Renal pelvis (tissue), 12 donors: ENCODE measurements around the gene LEF1. TPM values are rescaled to one million over a fixed set of nuclear protein-coding genes. Genes with fewer than 3 reads are reported as not detected.

Source experiments
- DNase-seq: peaks from one replicate; pipeline ENCODE4 v3.0.0-alpha.2; 2013
- long read RNA-seq, 16 experiments: transcript quantifications; one replicate each; lab custom pipeline, GENCODE V29; 2026
- polyA plus RNA-seq, 3 donors: library from polyadenylated mRNA; unstranded; fragments of 120-200 nt; gene quantifications; one replicate each; pipeline ENCODE4 v1.2.1, GENCODE V29; 2013; ENCODE audit not compliant: insufficient read length in 3 of 3

The LEF1 gene
- polyA plus RNA-seq, result 10 to 100 TPM; 53.1 to 68.6 (median 66.7) TPM
- long read RNA-seq, donor 1, partial matches to known transcripts, result 0 of 7 reads
- long read RNA-seq, donor 1, other reads (novel, unspliced or antisense), result 0 of 7 reads
- long read RNA-seq, donor 2, transcript LEF1-203 (11 exons, 1,488 nt), result major isoform, 5 of 6 reads
- long read RNA-seq, donor 2, partial matches to known transcripts, result 0 of 6 reads
- long read RNA-seq, donor 2, other reads (novel, unspliced or antisense), result 0 of 6 reads
- long read RNA-seq, donor 3, transcript LEF1-203 (11 exons, 1,488 nt), result major isoform, 5 of 7 reads
- long read RNA-seq, donor 3, partial matches to known transcripts, result 0 of 7 reads
- long read RNA-seq, donor 3, other reads (novel, unspliced or antisense), result 0 of 7 reads
- long read RNA-seq, donor 4, partial matches to known transcripts, result 0 of 7 reads
- long read RNA-seq, donor 4, other reads (novel, unspliced or antisense), result 0 of 7 reads
- long read RNA-seq, donor 5, partial matches to known transcripts, result 0 of 2 reads
- long read RNA-seq, donor 5, other reads (novel, unspliced or antisense), result 0 of 2 reads
- long read RNA-seq, donor 6, partial matches to known transcripts, result 0 of 6 reads
- long read RNA-seq, donor 6, other reads (novel, unspliced or antisense), result 0 of 6 reads
- long read RNA-seq, donor 7, transcript LEF1-203 (11 exons, 1,488 nt), result major isoform, 7 of 14 reads
- long read RNA-seq, donor 7, partial matches to known transcripts, result 5 of 14 reads
- long read RNA-seq, donor 7, other reads (novel, unspliced or antisense), result 0 of 14 reads
- long read RNA-seq, donor 8, partial matches to known transcripts, result 5 of 11 reads
- long read RNA-seq, donor 8, other reads (novel, unspliced or antisense), result 0 of 11 reads
- long read RNA-seq, donor 9, transcript LEF1-203 (11 exons, 1,488 nt), result major isoform, 5 of 7 reads
- long read RNA-seq, donor 9, partial matches to known transcripts, result 0 of 7 reads
- long read RNA-seq, donor 9, other reads (novel, unspliced or antisense), result 0 of 7 reads
- long read RNA-seq, donor 10, partial matches to known transcripts, result 5 of 12 reads
- long read RNA-seq, donor 10, other reads (novel, unspliced or antisense), result 0 of 12 reads
- long read RNA-seq, donor 11, partial matches to known transcripts, result 0 of 1 reads
- long read RNA-seq, donor 11, other reads (novel, unspliced or antisense), result 0 of 1 reads
- long read RNA-seq, donor 12, transcript LEF1-203 (11 exons, 1,488 nt), result major isoform, 6 of 16 reads
- long read RNA-seq, donor 12, partial matches to known transcripts, result 0 of 16 reads
- long read RNA-seq, donor 12, other reads (novel, unspliced or antisense), result 0 of 16 reads
- long read RNA-seq, donor 13, partial matches to known transcripts, result 0 of 3 reads
- long read RNA-seq, donor 13, other reads (novel, unspliced or antisense), result 0 of 3 reads
- long read RNA-seq, donor 14, transcript LEF1-203 (11 exons, 1,488 nt), result major isoform, 9 of 29 reads
- long read RNA-seq, donor 14, transcript LEF1-206 (8 exons, 860 nt), result minor isoform, 5 of 29 reads
- long read RNA-seq, donor 14, partial matches to known transcripts, result 9 of 29 reads
- long read RNA-seq, donor 14, other reads (novel, unspliced or antisense), result 0 of 29 reads
- long read RNA-seq, donor 15, partial matches to known transcripts, result 0 of 2 reads
- long read RNA-seq, donor 15, other reads (novel, unspliced or antisense), result 0 of 2 reads
- long read RNA-seq, donor 16, transcript LEF1-203 (11 exons, 1,488 nt), result major isoform, 5 of 9 reads
- long read RNA-seq, donor 16, partial matches to known transcripts, result 0 of 9 reads
- long read RNA-seq, donor 16, other reads (novel, unspliced or antisense), result 0 of 9 reads

DNA sequence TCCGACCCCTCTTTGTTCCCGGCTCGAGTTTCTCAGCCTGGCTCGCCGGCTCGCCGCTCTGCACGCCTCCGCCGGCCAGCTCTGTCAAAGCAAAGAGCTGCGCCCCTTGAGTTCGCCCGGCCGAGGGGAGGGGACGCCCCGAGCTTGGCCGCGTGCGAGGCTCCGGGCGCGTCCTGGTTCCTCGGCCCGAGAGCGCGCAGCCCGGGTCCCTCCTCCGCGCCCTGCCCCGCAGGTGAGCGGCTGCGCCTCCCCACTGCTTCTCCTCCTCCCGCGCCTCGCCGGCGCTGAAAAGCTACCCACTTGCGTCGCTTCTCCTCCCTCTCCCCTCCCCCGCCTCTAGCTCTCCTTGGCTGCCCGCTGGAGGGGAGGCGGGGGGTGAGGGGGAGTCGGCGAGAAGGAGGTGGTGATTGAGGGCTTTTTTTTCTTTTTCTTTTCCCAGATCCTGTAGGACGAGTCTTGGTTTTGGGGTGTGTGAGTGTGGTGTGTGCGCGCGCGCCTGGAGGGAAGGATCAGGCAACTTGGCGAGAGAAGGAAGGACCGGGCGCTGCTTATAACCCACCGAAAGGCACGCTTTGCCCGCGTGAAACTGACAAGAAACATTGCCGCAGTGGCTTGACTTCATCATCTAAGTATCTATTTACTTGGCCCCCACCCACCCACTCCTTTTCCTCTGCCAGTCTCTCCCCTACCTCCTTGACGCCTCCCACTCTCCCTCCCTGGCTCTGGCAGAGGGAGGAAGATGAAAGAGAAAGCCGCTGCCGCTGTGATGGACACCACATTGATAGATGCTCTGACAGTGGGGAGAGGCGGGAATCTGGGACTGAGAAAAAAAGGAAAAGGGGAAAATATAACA is at the start of gene LEF1:
Gene LEF1 (minus strand): TSS at position 262 of the 853 bp plus-strand sequence. CDS start 1,165 bp downstream, outside the sequence.
- peak; percentile 85 for DNase-seq

DNA sequence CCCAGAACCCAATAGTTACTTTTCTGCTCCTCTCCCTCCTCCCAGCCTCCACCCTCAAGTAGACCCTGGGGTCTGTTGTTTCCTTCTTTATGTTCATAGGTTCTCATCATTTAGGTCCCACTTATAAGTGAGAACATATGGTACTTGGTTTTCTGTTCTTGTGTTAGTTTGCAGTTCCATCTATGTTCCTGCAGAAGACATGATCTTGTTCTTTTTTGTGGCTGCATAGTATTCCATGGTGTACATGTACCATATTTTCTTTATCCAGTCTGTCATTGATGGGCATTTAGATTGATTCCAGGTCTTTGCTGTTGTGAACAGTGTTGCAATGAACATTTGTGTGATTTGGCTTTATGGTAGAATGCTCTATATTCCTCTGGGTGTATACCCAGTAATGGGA is 47.8 kb upstream of the LEF1 start:
- DNase-seq, result no peak

DNA sequence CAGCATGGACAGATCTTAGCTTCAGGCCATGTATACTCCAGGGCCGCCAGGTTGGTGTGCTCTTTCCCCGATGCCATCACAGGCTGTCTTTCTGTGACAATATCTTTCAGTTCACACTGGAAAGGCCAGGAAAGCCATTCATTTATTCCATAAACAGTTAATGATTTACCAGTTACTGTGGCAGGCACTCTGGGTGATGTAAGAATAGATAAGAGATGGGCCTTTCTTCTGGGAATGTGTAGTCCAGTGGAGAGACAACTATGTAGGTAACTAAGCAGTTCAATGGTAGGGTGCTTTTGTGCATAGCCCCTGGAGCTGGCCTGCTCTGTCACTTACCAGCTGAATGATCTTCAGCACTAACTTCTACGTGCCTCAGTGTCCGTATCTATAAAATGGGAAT is 46.3 kb upstream of the LEF1 start:
- no peak for DNase-seq

DNA sequence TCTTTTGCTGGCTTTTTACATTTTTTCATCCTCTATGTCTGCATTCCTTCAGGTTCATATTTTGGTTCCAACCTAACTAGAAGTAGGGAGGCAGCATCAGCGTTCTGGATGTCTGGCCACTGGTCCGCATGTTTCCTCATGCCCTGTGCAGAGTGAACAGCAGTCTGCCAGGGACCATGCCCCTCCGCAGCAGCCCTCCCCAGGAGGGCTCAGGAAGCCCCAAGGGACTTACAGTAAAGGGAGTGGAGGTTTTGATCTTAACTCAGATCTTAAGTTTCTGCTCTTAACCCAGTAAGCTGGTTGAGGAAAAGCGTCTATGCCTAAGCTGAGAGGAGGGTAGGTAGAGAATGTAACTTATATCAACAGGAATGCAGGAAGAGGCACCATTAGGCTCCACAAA is 45.0 kb upstream of the LEF1 start:
- no peak for DNase-seq

DNA sequence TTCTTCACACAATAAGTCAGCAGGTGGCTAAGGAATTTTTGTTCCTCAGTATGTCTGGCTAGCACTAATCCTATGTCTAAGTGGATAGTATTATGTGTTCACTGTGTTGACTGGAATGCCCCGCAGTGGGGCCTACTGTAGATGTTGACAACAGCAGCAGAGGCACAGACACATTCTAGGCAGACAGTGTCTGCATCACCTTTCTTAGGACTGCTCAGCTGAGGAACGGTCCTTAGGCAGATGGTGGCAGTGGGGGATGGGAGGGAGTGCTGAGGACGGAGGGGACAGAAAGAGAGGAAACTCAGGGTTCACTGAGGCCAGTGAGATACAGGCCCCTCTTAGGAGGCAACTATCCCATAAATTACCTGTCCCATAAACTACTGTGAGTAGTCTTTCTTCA is 44.6 kb upstream of the LEF1 start:
- DNase-seq, result no peak

DNA sequence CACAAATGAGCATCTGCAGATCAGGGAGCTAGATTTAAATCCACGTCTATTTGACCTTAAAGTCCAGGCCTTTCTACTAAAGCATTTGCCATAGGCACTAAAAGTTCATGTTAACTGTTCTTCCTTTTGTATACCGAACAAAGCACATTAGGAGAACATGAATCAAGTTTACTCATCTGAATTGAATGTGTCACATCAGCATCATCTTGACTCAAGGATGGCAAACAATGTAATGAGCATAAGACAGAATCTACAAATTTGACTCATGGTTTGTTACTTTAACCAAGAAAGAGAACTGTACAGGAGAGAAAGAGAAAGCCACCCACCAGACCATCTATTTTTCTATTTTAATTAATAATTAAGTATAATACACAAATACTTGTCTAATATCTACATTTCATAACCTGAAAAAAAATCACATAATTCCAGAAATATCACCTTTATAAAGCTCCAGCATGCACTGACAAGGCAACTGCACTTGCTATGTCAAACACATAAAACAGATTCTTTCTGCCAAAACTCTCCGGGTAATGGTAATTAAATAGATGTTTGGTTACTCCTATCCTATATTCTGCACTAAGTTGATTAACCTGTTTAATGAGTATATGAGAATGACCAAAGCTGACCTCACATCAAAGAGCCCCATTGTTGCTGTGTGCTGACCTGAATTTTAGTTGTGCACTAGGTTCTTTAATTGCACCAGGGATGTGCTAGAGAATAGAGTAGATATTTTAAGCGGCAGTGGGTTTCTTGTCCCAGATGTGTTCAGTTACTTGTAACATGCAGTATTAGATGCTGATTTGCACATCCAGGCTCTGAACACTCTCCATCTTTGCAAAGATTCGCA is 42.5 kb upstream of the LEF1 start:
- no peak for DNase-seq

DNA sequence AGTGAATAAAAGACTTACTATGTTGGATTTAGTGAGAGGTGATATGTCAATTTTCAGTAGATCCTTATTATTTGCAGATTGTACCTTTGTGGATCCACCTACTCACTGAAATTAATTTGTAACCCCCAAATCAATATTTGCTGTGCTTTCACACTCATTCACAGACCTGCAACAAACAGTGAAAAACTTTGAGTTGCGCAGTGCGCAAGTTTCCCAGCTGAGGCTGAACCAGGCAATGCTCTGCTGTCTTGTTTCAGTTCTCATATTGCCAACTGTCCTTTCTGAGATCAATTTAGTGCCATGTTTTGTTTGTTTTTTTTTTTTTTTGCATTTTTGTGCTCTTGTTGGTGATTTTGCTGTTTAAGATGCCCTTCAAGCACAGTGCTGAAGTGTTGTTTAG is 40.8 kb upstream of the LEF1 start:
- no peak for DNase-seq

DNA sequence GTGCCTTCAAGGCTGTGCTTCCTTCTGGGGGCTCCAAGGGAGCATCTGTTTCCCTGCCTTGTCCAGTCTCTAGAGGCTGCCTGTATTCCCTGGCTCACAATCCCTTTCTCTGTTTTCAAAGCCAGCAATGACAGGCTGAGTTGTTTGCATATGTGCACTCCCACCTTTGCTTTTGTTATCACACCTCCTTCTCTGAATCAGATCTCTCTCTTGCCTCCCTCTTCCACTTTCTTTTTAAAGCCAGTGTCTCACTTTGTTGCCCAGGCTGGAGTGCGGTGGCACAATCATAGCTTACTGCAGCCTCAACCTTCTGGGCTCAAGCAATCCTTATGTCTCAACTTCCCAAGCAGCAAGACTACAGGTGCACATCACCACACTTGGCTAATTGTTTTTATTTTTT is 37.1 kb upstream of the LEF1 start:
- DNase-seq, result no peak

DNA sequence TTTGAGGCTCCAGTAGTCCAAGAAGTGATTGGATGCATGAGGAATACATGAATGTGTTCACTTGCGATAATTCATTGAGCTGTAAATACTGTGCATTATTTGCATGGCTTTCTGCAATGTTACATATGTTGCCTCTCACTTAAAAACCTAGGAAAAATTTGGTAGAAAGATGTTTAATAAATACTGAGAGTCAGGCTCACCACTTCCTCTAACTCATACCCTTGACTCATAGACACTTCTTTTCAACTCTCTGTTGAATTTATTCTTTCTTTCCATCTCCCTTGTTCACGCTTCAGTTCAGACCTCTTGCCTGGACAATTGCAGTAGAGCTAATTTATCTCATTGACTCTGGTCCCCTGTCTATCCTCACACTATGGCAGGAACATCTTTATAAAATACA is 35.8 kb upstream of the LEF1 start:
- no peak for DNase-seq

DNA sequence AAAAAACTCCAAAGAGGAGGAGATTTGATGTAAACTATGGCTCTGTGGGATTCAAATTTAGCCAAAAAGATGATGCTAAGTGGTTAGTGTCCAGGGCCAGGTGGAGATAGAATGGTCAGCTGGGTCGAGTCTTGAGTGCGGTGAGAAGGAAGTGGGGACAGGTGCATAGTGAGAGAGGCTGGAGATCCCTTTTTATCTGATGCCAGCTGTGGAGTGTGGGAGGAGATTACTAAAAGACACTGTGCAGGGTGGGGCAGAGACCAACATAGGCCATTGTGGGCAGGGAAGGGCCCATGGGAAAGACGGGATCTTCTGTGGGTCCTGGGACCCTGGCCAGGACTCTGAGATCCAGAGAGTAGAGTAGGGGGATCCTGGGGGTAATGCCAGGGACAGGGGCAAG is 34.6 kb upstream of the LEF1 start:
- no peak for DNase-seq

DNA sequence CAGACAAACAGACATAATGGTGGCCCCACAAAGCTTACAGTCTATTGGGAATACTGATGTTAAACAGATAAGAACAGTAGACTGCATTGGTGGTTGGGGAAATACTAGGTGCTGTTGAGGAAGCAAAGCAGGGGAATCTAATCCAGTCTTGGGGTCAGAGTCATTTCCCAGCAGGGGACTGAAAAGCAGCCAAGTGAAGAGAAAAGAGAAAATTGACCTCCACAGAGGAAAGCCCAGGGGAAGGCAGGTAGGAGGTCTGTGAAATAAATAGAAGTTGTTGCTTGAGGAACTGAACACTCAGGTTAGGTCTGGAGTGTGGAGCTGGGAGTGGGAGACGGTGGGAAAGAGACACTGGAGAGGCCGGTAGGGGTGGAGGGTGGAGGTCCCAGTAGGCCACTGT is 33.0 kb upstream of the LEF1 start:
- DNase-seq, result no peak

DNA sequence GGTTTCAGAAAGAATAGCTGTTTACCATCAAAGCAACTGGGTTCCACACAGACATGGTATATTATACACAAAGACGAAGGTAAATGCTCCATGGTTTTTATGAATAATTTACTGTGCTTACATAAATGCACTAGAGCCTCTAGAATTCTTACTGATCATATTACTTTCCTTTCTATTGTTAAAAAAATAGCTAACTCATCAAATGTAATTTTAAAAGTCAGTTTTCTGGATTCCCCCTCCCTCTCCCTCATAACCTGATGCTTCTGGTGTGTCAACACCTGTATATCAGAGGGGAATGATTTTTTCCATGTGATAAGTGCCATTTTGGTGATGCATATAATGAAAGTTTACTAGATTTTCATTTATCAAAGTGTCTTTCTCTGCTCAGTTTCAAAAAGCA is 31.1 kb upstream of the LEF1 start:
- no peak for DNase-seq

DNA sequence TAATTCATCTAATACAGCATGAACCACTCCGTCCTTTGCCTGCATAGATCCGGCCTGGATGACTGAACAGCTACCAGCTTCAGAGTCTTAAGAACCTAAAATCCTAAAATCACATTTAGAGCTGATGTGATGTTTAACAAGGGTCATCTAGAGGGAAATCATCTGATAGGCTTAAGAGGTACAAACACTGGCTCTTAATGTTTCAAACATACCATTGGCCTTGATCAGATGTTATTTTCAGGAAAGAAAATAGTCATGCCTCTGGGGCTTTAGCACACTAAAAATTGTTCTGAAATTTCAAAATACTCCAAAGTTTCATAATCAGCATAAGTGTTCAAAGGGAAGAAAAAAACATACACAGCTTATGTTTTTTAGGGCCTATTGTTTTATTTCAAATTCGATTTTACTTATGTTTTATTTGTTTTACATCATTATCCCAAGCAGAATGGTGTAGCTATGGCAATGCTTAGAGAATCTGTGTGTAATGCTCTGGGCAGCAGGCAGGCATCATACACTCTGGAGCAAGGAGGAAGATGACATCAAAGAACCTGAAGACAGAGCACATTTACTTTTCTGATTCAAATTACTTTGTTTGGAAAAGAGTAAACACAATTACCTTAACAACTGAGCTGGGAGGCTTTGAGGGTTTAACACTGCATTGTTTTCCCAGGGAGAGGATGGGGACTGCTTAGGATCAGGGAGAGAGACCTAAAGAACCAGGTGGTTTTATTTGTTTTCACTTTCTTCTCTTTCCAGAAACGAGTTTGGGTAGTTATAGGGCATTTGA is 25.3 kb upstream of the LEF1 start:
- no peak for DNase-seq

DNA sequence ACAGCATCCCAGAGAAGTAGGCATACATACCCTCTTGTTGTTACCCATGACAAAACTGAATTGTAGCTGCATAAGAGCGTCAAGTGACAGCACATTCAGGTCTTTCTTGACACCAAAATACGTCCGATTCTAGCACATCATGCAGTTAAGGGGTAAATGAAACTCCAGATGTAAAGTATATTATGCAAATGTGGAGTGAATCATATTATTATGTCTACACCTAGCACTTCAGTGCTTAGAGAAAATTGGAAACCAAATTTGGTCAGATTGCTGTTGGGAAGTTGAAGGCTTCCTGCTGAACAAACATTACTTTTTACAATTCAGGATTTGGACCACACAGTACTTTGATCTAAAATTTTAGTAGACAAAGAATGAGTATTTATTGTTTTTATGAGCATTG is 24.2 kb upstream of the LEF1 start:
- DNase-seq, result no peak

DNA sequence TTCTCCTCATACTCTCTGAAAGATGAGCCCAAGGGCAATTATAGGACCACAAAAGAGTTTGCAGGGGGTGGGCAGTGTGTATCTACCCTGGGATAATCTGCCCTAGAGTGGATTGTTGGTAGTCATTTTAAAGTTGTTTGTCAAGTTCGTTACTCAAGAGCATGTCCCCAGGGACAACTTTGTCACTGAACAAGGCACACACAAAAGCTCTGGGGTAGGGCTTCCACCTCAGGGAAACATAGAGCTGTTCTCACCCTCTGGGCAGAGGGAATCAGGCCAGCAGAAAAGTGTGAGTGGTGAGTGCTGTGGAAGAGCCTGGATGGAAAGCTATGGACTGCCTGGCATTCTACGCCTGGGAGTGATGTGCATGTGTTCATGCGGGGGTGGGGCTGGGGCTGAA is 23.3 kb upstream of the LEF1 start:
- no peak for DNase-seq

DNA sequence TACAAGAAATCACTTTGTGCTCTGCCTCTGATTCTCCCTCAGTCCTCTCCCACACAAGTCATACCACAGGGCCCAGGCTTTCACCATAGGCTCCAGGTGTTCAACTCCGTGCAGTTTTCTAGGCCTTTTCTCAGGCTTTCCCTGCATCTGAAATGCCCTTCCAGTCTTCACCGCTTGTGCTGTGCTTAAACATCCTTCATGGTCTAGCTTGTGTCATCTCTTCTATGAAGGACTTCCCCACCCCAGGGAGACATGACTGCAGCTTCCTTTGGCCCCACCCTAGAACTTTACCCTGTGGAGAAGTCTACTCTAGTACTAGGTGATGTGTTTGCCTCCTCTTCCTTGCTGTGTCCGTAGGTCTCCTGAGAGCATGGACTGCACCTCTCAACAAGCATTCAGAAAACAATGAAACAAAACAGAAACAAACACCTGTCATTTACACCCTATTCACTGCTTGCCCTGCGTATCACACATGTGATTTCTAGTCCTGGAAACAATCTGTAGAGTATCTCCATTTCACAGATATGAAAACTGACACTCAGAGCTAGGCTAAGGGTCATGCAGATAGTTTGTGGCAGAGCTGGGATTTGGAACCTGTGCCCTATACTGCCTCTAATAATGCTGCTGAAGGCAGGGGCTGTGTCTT is 22.7 kb upstream of the LEF1 start:
- DNase-seq, result no peak

DNA sequence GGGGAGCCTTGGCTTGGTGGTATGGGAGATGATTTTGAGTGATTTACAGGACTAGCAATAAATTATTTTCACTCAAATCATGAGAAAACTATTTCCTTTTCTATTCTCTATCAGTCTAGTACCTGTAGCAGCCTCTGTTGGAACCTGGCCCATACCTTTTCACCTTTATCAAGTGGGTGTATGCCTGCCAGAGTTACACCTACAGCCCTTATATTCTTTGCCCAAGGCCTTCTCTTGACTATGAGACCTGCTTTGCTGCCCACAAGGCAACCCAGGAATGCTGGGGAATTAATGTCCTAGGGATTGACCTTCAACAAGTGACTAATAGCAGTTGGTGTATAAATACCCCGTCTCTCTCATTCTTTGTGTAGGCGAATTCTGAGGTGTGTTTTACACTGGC is 20.0 kb upstream of the LEF1 start:
- DNase-seq, result no peak

DNA sequence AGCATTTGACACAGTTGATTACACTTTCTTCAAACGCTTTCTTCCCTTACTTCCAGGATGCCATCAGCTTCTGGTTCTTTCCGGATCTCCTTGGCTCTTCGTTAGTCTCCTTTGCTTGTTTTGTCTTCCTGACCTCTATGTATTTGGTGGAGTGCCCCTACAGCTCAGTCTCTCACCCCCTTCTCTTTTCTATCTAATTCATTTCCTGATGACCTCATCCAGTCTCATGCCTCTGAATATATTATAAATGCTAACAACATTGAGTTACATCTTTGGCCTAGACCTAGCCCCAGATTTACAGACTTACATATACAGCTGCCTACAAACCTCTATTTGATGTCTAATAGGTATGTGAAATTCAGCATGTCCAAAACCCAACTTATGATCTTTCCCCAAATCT is 16.5 kb upstream of the LEF1 start:
- DNase-seq, result no peak
